Bronchial epithelial cell (primary cell): ENCODE results near the gene KLK4. TPM values are rescaled to one million over a fixed set of nuclear protein-coding genes. Genes with fewer than 3 reads are reported as not detected.

ENCODE experiments used
- DNase-seq: peaks from one replicate; pipeline ENCODE4 v3.0.0-alpha.2; 2010; ENCODE audit warnings: low read depth
- FAIRE-seq: peaks from 2 replicates; lab custom pipeline; 2011; peaks lifted over from hg19 to GRCh38; lab: Jason Lieb, UNC
- H3K27me3 ChIP-seq: 2 replicates; pipeline ENCODE4 v1.5.1; 2011; ENCODE audit warnings: low read length; ENCODE audit not compliant: control insufficient read depth, insufficient read depth
- H3K36me3 ChIP-seq: 2 replicates; pipeline ENCODE4 v1.5.1; 2011; ENCODE audit warnings: low read length; ENCODE audit not compliant: control insufficient read depth, insufficient read depth
- H3K4me3 ChIP-seq: 2 replicates; pipeline ENCODE4 v1.5.1; 2011; ENCODE audit warnings: mild to moderate bottlenecking, low read depth, low read length, control low read depth
- total RNA-seq: library from RNA; depleted of rRNA; stranded (reverse); fragments of >200 nt; gene quantifications from 2 replicates; pipeline ENCODE4 v1.2.1, GENCODE V29; 2014
- TF ChIP-seq, protein P1 (sequence below): IDR thresholded peaks from 2 replicates; pipeline ENCODE4 v1.5.1; 2011; ENCODE audit warnings: mild to moderate bottlenecking, moderate library complexity, low read length, control low read depth, inconsistent platforms; ENCODE audit not compliant: insufficient read depth, severe bottlenecking

Gene KLK4
- total RNA-seq, 1 donor from 2014 or later: not detected

DNA sequence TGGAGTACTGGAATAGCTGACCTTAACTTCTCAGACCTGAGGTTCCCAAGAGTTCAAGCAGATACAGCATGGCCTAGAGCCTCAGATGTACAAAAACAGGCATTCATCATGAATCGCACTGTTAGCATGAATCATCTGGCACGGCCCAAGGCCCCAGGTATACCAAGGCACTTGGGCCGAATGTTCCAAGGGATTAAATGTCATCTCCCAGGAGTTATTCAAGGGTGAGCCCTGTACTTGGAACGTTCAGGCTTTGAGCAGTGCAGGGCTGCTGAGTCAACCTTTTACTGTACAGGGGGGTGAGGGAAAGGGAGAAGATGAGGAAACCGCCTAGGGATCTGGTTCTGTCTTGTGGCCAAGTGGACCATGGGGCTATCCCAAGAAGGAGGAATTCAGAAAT, 50.2 kb downstream of the KLK4 start:
- H3K36me3 ChIP-seq: no peaks in the 10 kb centered on the region
- no peaks in the 10 kb centered on the region for H3K27me3 ChIP-seq
- FAIRE-seq: no peak
- TF ChIP-seq, protein P1, sequence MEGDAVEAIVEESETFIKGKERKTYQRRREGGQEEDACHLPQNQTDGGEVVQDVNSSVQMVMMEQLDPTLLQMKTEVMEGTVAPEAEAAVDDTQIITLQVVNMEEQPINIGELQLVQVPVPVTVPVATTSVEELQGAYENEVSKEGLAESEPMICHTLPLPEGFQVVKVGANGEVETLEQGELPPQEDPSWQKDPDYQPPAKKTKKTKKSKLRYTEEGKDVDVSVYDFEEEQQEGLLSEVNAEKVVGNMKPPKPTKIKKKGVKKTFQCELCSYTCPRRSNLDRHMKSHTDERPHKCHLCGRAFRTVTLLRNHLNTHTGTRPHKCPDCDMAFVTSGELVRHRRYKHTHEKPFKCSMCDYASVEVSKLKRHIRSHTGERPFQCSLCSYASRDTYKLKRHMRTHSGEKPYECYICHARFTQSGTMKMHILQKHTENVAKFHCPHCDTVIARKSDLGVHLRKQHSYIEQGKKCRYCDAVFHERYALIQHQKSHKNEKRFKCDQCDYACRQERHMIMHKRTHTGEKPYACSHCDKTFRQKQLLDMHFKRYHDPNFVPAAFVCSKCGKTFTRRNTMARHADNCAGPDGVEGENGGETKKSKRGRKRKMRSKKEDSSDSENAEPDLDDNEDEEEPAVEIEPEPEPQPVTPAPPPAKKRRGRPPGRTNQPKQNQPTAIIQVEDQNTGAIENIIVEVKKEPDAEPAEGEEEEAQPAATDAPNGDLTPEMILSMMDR: no peak
- no peak overlapping the region for H3K4me3 ChIP-seq
- peak; percentile 25 for DNase-seq

GRCh38 chr19:50859849-50860248, 51.3 kb downstream of the KLK4 start:
- Histone ChIP-seq H3K36me3 (no peaks in the 10 kb centered on the region), H3K4me3 (no peak overlapping the region), H3K27me3 (no peaks in the 10 kb centered on the region)
- DNase-seq (no peak), FAIRE-seq (no peak)
- TF ChIP-seq, protein P1: no peak

DNA sequence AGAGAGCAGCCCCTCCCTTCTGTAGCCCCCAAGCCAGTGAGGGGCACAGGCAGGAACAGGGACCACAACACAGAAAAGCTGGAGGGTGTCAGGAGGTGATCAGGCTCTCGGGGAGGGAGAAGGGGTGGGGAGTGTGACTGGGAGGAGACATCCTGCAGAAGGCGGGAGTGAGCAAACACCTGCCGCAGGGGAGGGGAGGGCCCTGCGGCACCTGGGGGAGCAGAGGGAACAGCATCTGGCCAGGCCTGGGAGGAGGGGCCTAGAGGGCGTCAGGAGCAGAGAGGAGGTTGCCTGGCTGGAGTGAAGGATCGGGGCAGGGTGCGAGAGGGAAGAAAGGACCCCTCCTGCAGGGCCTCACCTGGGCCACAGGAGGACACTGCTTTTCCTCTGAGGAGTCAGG, 52.3 kb downstream of the KLK4 start:
- TF ChIP-seq, protein P1: no peak
- FAIRE-seq (no peak), DNase-seq (no peak)
- Histone ChIP-seq H3K36me3 (no peaks in the 10 kb centered on the region), H3K27me3 (no peaks in the 10 kb centered on the region), H3K4me3 (no peak overlapping the region)

DNA sequence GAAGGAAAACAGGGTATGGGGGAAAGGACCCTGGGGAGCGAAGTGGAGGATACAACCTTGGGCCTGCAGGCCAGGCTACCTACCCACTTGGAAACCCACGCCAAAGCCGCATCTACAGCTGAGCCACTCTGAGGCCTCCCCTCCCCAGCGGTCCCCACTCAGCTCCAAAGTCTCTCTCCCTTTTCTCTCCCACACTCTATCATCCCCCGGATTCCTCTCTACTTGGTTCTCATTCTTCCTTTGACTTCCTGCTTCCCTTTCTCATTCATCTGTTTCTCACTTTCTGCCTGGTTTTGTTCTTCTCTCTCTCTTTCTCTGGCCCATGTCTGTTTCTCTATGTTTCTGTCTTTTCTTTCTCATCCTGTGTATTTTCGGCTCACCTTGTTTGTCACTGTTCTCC, 53.8 kb downstream of the KLK4 start:
- Histone ChIP-seq H3K4me3 (no peak overlapping the region), H3K27me3 (no peaks in the 10 kb centered on the region), H3K36me3 (no peaks in the 10 kb centered on the region)
- TF ChIP-seq, protein P1: no peak
- no peak for FAIRE-seq
- DNase-seq: no peak

Other genes with a start within 250 kb of the KLK4 start
- gene SHANK1, start 191.6 kb downstream of the KLK4 start, total RNA-seq: under 0.01 TPM in 1 of 2 replicates, not detected in the other
- gene CLEC11A, start 188.0 kb downstream of the KLK4 start, total RNA-seq: 0.26 TPM in 2 replicates
- not detected in 2 replicates for gene GPR32, start 140.9 kb downstream of the KLK4 start, total RNA-seq
- not detected in 2 replicates for gene ACP4, start 121.0 kb downstream of the KLK4 start, total RNA-seq
- gene KLK1, start 87.6 kb downstream of the KLK4 start, total RNA-seq: not detected in 2 replicates
- gene KLK15, start 77.8 kb downstream of the KLK4 start, total RNA-seq: not detected in 2 replicates
- not detected in 2 replicates for gene KLK3, start 56.5 kb downstream of the KLK4 start, total RNA-seq
- 0.53 TPM in 1 of 2 replicates, not detected in the other for gene KLK2, start 38.0 kb downstream of the KLK4 start, total RNA-seq
- 3.4 and 12.0 TPM in 2 replicates for gene KLK5, start 41.6 kb upstream of the KLK4 start, total RNA-seq
- 0.26 TPM in 2 replicates for gene KLK6, start 58.2 kb upstream of the KLK4 start, total RNA-seq
- gene KLK7, start 72.5 kb upstream of the KLK4 start, total RNA-seq: 3.9 and 20.0 TPM in 2 replicates
- gene KLK8, start 90.2 kb upstream of the KLK4 start, total RNA-seq: 7.6 and 91.1 TPM in 2 replicates
- 6.6 and 28.0 TPM in 2 replicates for gene KLK10, start 108.3 kb upstream of the KLK4 start, total RNA-seq
- gene KLK11, start 115.2 kb upstream of the KLK4 start, total RNA-seq: 1.6 and 52.0 TPM in 2 replicates
- gene KLK12, start 123.6 kb upstream of the KLK4 start, total RNA-seq: 26.1 TPM in 1 of 2 replicates, not detected in the other
- 0.26 and 0.51 TPM in 2 replicates for gene KLK13, start 153.7 kb upstream of the KLK4 start, total RNA-seq
- gene KLK14, start 171.5 kb upstream of the KLK4 start, total RNA-seq: not detected in 2 replicates
- gene CTU1, start 197.0 kb upstream of the KLK4 start, total RNA-seq: 7.3 and 7.6 TPM in 2 replicates
- gene SIGLEC9, start 213.5 kb upstream of the KLK4 start, total RNA-seq: not detected in 2 replicates
- not detected in 2 replicates for gene SIGLEC7, start 230.9 kb upstream of the KLK4 start, total RNA-seq